GM10266 (cell line): Measurements from ENCODE around the gene RHCG.

Experiments
- DNase-seq: peaks from one replicate; pipeline ENCODE4 v3.0.0; 2012; ENCODE audit errors: extremely low spot score
- TF ChIP-seq, protein P1 (sequence below): IDR thresholded peaks from 2 replicates; pipeline ENCODE4 v1.5.1; 2012; ENCODE audit warnings: mild to moderate bottlenecking, low read depth; ENCODE audit not compliant: control insufficient read depth, insufficient read depth; ENCODE audit errors: missing control alignments

The RHCG gene

DNA sequence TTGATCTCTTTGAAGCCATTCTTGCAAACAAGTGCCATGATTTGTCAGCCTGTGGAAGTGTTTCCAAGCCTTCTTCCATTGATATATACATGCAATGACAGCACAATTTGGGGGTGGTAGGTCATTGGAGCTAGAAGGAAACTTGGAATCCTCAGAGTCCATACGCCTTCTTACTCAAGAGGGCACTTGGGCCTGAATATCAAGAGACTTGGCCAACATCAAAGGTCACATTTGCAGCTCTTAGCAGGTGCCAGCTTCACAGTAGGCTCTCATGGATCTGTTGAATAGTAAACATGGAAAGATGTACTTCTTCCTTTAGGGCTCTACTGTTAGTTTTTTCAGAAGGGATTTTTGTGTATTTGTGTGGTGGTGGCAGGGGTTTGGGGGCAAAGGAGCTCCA lies 50.9 kb downstream of the RHCG start:
- TF ChIP-seq, protein P1, sequence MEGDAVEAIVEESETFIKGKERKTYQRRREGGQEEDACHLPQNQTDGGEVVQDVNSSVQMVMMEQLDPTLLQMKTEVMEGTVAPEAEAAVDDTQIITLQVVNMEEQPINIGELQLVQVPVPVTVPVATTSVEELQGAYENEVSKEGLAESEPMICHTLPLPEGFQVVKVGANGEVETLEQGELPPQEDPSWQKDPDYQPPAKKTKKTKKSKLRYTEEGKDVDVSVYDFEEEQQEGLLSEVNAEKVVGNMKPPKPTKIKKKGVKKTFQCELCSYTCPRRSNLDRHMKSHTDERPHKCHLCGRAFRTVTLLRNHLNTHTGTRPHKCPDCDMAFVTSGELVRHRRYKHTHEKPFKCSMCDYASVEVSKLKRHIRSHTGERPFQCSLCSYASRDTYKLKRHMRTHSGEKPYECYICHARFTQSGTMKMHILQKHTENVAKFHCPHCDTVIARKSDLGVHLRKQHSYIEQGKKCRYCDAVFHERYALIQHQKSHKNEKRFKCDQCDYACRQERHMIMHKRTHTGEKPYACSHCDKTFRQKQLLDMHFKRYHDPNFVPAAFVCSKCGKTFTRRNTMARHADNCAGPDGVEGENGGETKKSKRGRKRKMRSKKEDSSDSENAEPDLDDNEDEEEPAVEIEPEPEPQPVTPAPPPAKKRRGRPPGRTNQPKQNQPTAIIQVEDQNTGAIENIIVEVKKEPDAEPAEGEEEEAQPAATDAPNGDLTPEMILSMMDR, result no peak
- no peak for DNase-seq

DNA sequence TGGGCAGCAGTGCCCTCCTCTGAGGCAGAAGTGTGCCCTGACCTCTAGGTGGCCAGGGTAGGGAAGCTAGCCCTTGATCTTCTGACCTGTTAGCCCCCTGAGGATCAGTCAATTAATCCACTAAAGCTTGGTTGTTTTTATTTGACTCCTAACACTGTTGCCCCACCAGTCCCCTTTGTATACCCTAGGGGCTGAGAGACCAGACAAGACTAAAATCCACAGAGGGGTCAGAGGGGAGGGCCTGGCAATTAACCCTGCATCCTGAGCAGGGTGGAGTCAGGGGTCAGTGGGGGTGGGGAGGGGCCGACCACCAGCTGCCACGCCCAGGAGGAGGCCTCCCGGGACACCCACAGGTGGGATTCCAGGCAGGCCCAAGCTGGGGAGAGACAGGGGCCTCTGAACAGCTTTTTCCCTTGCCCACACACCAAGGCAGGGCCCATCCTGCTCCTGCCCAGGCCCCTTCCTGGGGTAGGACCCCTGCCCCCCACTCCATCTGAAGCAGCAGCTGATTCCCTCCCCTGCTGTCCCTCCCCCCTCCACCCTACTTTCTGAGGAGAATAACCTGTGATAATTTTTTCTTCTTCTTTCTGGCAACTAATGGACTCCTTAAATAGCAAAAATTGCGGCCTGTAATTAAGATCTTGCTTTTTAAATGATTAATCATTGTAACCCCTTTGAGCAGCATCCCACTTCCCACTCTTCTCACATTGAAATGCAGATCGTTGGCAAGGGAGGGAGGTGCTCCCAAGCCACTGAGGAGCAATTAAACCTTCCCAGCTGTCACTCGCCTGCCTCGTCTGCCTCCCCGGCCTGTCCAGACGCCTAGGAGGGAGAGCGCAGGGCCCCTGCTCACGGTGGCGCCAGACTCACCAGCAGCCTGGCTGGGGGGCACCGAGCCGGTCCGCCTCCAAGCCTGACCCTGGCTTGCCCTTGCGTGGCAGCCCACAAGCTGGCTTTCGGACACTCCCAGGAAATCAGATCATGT lies 51.9 kb downstream of the RHCG start:
- no peak for DNase-seq
- TF ChIP-seq, protein P1, result no peak

DNA sequence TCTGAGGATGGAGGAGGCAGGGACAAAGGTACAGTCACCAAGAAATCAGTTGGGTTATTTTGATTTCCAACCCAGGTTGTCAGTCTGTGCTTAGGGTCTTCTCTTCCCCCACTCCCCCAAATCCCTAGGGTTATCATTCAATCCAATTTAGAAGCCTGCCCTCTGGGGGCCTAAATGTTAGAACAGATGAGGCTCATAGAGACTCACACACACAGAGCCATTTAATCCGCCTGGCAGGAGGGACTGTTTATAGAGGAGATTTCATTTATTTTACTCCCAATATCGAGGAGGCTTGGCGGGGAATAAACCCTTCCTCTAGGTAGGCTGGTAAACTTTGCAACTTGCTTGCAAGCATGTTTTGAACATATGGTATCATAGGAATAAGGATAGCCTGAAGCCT lies 52.8 kb downstream of the RHCG start:
- TF ChIP-seq, protein P1, result no peak
- no peak for DNase-seq

DNA sequence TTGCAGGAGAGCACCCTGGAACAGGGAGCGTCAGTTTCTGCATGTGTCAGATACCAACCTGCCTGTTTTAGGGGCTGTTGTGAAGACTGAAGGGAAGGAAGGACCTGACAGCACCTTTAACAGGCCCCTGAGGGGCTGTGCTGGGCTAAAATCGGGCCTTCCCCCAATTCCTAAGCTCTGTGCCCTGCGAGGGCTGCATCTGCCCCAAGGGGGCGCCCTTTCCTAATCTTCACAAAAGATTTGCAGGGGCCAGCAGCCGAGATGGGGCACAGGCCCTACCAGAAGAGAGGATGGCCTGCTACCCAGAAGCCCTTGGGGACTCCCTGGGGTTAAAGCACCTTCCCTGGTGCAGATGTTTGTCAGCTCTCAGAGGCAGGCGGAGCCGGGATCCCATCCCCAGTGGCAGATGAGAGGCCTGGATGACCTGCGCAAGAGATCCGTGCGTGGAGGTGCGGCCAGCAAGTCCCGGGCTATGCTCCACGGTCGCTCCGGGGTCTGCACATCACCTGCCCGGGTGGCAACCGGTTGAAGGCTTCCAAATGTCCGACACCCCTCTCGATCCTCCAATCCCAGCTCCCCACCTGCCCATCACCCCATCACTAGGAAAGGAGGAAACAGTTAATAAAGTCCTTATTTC lies 53.6 kb downstream of the RHCG start:
- peak; percentile 82 for DNase-seq

DNA sequence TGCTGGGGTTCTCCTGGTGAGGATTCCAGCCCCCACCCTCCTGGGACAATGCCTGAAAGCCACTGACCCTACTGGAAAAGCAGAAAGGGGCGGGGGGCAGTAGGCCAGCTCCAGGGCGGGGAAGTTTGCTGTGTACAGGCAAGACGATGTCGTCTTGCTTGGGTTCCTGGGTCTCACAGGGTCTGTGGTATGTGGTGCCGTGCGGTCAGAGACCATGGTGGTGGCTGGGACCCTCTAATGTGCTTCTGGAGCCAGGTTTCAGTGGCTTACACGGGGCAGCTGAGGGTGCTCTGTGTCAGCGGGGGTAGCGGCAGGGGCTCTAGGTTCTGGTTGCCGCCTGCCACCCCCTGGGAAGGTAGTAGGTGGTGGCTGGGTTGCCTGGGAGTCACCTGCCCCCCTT lies 54.2 kb downstream of the RHCG start:
- DNase-seq, result no peak
- TF ChIP-seq, protein P1, result no peak

More for the DNA sequence above, 53.6 kb downstream of the RHCG start:
- TF ChIP-seq, protein P1, result peak; percentile 61

DNA sequence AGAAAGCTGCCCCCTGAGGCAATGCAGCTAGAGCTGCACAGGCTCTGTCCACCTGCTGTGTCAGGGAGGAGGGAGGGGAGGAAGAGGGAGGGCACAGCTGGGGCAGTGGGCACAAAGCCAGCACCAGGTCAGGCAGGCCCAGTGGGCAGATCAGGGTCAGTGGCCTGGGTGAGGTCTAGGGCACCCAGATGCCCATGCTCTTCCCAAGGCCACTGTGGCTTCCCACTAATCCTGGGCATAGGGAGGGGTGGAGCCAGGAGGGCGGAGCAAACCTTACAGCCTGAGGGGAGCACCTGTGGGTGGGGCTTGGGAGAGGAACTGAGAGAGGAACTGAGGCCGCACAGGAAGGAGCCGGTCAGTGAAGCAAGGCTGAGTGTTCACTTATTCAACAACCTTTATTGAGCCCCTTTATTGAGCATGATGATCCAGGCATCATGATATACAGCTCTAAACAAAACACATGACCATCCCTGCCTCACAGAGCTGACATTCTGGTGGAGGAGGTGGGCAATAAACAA lies 55.0 kb downstream of the RHCG start:
- DNase-seq, result peak; percentile 82
- TF ChIP-seq, protein P1, result no peak
